HG03097 (cell line): ENCODE measurements around the gene MYL11.

Experiments
- ATAC-seq: cut with Tn5 transposase; IDR thresholded peaks from one replicate; pipeline ENCODE4 v1.9.1; 2021; ENCODE audit not compliant: unreplicated experiment, low FRiP score

MYL11 gene

GRCh38 chr16:30353438-30354129, 21.0 kb upstream of the MYL11 start:
- no peak for ATAC-seq

DNA sequence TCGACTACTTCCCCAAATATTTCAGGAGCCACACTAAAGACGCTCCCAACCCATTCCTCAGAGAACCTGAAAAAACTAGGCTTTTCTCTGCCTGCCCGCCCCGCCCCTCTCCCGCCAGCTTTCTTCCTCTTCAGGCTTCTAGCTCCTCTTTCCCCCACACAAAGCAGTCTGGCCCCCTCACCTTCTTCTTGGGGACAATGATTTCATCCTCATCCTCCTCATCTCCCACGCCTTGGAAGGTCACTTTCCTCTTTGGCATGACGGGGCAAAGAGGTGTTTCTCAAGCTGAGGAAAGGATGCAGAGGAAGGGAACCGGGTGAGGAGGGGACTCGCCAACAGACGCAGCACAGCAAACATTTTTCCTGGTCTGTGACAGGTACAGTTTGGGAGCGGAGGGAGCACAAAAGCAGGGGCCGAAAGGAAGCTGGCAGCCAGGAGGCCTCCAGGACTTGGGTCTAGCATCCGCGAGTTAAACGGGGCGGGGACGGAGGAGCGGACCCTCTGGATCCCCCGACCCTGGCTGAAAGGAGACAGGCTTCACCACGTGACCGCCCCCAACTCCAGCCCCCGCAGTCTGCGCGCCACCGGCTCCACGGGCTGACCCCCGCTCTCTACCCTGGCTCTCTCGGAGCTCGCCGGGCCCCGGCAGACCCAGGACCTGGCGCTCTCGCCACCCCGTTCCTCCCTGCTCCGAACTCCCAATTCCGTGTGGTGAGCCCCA, 20.0 kb upstream of the MYL11 start:
- ATAC-seq, result no peak

- ATAC-seq, result peak; percentile 38
Observed at GRCh38 chr16:30355144-30355953, 19.3 kb upstream of the MYL11 start, which contains the start of gene CD2BP2. TSS of gene CD2BP2 (minus strand) at chr16:30355308. CDS start at chr16:30354681, 627 bp downstream.

- no peak for ATAC-seq
Observed at GRCh38 chr16:30355954-30356308, 18.7 kb upstream of the MYL11 start.

GRCh38 chr16:30356401-30357084, 18.1 kb upstream of the MYL11 start:
- ATAC-seq, result no peak

DNA sequence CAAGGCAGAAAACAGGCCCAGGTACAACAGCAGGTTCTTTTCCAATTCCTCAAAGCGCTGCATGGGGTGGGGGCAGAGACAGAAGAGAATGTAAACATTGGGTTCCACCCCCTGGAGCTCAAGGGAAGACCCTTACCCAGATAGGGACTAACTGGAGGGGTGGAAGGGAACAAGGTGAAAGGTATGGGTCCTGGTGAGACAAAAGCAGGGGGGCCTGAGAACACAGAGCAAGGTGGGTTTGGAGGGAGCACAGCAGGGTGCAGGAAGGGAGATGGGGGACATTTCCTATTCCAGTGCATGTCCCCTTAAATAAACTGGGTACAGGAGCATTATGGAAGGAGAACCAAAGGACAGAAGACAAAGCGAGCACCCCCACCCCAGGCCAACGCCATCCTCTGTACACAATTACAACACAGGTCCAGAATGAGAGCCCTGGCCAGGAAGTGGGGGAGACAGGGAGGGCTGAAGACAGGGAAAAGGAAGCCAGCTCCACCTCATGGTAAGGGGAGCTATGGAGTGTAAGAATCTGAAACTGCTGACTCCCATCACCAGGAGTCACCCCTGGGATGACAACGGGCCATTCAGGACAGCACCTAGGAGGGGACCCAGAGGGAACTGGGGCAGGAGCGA, 17.4 kb upstream of the MYL11 start:
- no peak for ATAC-seq

DNA sequence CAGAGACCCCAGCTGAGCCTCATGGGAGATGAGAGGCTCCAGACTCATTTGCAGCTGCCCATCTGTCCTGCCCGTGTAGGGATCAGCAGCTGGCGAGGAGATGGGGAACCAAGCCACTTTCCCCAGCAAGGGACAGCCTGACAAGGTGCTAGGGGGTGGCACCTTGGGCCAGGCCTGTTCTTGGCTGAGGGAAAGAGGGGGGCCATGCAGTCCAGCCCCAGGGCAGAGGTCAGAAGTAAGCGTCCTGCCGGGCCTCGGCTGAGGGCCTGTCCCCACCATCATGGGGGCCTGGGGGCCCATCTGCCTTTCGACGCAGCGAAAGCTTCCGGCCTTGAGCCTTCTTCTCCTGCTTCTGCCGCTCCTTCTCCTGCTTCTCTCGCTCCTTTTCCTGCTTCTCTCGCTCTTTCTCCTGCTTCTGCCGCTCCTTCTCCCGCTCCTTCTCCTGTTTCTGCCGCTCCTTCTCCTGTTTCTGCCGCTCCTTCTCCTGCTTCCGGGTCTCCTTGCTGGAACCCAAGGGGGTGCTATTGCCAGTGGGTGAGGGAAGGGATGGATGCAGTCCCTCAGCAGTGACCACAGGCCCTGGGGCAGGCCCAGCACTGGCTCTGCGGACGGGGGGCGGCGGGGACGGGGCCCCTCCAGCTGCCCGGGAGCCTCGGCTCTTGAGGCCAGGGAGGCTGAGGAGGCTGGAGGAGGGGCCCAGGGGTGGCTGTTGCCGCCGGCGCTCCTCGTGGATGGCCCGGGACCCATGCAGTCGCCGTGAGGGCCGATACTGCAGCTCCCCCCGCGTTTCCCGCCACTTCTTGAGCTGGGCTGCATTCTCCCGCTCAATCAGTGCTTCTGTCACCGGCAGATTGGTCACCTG, 16.7 kb upstream of the MYL11 start:
- no peak for ATAC-seq

GRCh38 chr16:30358577-30358936, 16.0 kb upstream of the MYL11 start:
- no peak for ATAC-seq

DNA sequence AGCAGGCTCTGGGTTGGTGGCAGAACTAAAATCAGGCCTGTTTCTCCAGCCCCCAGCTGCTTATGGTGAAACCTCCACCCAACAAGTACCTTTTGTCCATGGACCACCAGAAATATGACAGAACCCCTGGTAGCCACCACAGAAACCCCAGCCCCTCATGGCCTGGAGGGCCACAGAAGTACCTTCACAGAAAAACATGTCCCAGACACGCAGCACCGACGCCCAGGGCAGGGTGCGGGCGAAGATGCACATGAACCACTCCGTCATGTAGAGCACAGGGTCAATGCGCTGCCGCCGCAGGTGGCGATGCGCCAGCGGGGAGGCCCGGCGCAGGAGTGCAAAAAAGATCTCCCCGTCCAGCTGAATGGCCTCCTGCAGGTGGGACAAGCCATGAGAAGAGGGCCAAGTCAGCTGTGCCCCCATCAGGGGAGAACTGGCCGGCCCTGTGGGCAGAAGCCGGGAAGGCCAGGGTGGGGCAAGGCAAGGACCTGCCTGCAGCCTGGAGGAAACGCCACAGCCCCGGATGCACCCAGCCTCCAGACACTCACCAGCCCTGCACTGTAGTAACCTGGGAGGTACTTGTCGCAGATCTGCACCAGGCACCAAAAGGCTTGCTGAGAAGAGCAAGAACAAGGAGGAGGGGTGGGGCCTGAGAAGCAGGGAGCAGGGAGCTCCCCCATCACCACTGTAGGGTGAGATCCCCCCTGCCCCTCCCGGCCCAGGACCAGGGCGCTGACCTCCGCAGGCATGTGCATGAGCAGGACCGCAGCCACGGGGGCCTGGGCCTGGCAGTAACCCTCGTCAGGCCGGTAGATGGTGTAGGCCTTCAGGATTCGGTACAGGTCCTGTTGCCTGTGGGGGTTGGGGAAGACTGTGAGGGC, 15.4 kb upstream of the MYL11 start:
- no peak for ATAC-seq

- no peak for ATAC-seq
Observed at GRCh38 chr16:30359871-30360170, 14.8 kb upstream of the MYL11 start.

DNA sequence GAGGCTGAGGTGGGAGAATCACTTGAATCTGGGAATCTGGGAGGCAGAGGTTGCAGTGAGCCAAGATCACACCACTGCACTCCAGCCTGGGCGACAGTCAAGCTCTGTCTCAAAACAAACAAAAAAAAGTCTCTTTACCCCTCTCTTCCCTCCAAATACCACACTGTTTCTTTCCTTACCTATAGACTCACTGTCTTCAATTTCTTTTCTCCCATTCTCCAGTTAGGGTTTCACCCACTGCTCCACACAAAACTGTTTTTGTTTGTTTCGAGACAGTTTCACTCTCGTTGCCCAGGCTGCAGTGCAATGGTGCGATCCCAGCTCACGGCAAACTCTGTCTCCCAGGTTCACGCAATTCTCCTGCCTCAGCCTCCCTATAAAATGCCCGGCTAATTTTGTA, 13.4 kb upstream of the MYL11 start:
- ATAC-seq, result no peak

DNA sequence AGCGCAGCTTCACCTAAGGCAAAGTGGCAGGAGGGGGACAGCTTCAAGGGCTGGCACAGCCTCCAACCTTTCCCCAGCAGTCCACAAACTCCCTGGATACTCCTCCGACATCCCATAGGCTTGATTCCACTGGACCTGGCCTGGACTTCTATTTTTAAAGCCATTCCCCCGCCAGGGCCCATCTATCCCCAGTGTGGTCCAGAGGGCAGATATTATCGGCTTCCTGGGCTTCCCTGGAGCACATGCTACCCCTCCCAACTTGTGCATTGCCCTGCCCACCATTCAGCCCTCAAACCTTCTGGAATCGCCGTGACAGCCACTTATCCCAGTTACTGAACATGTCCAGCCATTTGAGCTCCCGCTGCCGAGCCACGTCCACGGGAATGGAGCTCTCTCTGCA, 9.4 kb upstream of the MYL11 start:
- no peak for ATAC-seq

- ATAC-seq, result no peak
Observed at GRCh38 chr16:30366511-30366910, 8.1 kb upstream of the MYL11 start.

DNA sequence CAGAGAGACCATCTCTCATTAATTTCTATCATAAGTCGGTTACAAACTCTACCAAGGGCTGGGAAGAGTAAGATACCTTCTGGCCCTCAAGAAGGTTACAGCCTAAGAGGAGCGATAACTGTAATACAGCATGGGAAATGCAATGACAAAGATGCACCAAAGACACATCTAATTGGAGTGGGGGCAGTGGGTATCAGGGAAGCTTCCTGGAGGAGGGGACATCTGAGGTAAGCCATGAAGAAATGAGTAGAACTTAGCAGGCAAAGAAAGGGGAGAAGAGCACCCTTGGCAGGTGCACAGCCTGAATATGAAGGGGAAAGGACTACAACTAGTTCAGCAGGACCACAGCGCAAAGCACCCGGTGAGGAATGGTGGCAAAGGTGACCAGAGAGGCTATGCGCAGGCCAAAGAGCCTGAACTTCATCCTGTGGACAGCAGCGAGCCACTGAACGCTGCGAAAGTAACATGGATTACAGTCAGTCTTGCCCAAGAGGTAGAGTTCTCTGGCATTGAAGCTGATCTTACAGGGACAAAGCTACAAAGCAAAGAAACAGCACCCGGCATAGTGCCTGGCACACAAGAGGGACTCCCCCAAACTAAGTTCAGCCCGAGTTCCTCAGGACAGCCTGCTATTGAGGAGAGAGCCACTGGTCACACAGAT, 7.1 kb upstream of the MYL11 start:
- no peak for ATAC-seq

- no peak for ATAC-seq
Observed at GRCh38 chr16:30368122-30368791, 6.3 kb upstream of the MYL11 start.

- no peak for ATAC-seq
Observed at GRCh38 chr16:30368792-30369090, 5.9 kb upstream of the MYL11 start.

DNA sequence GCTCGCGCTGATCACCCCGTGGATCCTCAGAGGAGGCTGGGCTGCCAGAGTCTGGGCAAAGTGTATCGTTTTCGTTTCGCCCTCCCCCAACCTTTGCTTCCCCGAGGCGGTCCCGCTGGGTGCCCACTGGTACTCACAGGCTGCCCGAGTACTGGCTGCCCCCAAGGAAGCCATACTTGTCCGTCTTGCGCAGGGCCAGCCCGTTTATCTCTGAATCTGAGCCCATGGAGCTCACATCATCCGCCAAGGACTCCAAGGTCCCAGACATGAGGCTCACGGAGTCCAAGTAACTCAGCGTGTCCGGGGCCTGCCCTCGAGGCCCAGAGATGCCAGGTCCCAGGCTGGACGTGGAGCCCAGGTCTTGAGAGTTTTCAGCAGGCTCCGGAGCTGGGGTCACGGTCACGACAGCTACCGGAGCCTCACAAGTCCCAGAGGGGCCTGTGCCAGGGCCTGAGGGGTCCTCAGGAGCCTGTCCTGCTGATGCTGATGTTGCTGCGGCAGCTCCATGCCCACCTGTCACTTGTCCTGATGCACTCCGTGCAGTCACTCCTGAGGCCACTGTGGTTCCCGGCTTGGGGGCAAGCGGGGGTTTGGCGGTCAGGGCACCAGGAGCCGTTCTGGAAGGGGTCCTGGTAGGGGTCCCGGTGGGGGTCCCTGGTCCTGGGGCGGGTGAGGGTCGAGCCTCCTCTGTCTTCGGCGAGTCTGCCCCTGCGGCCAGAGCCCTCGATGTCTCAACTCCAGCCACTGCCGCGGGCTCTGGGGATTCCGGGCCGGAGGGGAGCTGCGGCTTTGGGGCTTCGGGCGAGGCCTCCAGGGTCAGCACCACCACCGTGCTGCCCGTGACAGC, 5.3 kb upstream of the MYL11 start:
- ATAC-seq, result no peak
